GM18861 (cell line): ENCODE measurements around the gene DDX6.
"Not testable (repeated sequence)": the region's sequence is repeated elsewhere in the genome, so short reads cannot be mapped to it uniquely, and the experiment has no call there.

Experiments used
- ATAC-seq: cut with Tn5 transposase; IDR thresholded peaks from one replicate; pipeline ENCODE4 v1.9.1; 2021; ENCODE audit not compliant: unreplicated experiment

DDX6 gene

GRCh38 chr11:118791111-118791960 lies at the start of gene DDX6:
DDX6 (minus strand) TSS chr11:118791164; CDS start chr11:118786251, 4,913 bp downstream.
- ATAC-seq, result no peak

GRCh38 chr11:118838905-118839553 lies 48.1 kb upstream of the DDX6 start:
- ATAC-seq, result peak; percentile 68

GRCh38 chr11:118837868-118838267 lies 46.9 kb upstream of the DDX6 start:
- no peak for ATAC-seq

GRCh38 chr11:118834427-118835028 lies 43.6 kb upstream of the DDX6 start:
- ATAC-seq, result no peak

GRCh38 chr11:118827118-118827517 lies 36.2 kb upstream of the DDX6 start:
- no peak for ATAC-seq

GRCh38 chr11:118822936-118823510 lies 32.1 kb upstream of the DDX6 start:
- not testable (repeated sequence) for ATAC-seq

GRCh38 chr11:118820412-118821357 lies 29.7 kb upstream of the DDX6 start:
- peak; percentile 85 for ATAC-seq

GRCh38 chr11:118820025-118820379 lies 29.0 kb upstream of the DDX6 start:
- not testable (repeated sequence) for ATAC-seq

- ATAC-seq, result no peak
These were observed 28.5 kb upstream of the DDX6 start for GRCh38 chr11:118819334-118820024.

GRCh38 chr11:118818130-118818529 lies 27.2 kb upstream of the DDX6 start:
- ATAC-seq, result no peak

GRCh38 chr11:118813551-118813950 lies 22.6 kb upstream of the DDX6 start:
- no peak for ATAC-seq

GRCh38 chr11:118812485-118812884 lies 21.5 kb upstream of the DDX6 start:
- no peak for ATAC-seq

GRCh38 chr11:118807800-118808778 lies 17.1 kb upstream of the DDX6 start:
- ATAC-seq, result no peak

- ATAC-seq, result no peak
These were observed 15.4 kb upstream of the DDX6 start for GRCh38 chr11:118806400-118806799.

GRCh38 chr11:118804094-118804493 lies 13.1 kb upstream of the DDX6 start:
- ATAC-seq, result no peak

- no peak for ATAC-seq
These were observed 8.4 kb upstream of the DDX6 start for GRCh38 chr11:118799372-118799771.

GRCh38 chr11:118797510-118797909 lies 6.5 kb upstream of the DDX6 start:
- no peak for ATAC-seq

GRCh38 chr11:118792570-118793124 lies 1.7 kb upstream of the DDX6 start:
- peak; percentile 64 for ATAC-seq
